HCEC 1CT (cell line): ENCODE measurements around the gene ABHD11.
"Not testable (repeated sequence)": the region's sequence is repeated elsewhere in the genome, so short reads cannot be mapped to it uniquely, and the experiment has no call there.

Source experiments
- DNase-seq: peaks from one replicate; pipeline ENCODE4 v3.0.0-alpha.2; 2017

The ABHD11 gene

DNA sequence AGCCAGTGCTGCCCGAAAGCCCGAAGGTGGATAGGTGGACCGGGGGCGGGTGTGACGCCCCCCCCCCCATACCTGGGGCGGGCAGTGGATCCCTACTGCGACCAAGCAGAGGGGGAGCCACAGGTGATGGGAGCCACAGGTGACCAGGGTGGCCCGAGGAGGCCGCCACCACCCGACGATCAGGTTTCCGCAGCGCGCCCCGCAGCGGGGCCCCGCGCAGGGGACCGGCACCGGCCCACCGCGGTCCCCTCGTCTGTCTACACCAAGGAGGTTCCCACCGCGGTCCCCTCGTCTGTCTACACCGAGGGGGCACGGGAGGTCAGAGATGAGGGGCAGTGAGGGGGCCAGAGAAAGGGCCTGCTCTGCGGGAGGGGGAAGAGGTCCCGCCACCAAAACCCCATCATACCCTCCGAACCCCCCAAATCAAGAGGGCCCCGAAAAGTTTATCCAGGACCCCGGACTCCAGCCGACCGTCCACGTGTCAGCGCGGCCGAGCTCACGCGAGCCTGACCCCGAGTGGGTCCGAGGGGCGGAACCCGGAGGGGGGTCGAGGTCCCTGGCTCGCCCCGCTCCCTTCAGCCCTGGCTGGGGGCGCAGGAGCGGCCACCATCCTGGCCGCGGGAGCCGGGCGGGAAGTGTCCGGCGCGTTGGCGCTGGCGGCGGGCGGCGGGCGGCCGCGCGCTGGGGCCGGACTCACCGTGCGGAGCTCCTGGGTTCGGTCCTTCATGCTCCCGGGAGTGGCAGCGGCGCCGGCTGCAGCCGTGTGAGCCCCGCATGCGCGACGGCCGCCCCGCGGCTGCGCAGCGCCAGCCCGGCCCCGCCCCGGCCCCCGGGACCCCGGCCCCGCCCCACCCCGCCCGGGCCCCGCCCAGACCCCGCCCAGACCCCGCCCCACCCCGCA is 19.4 kb downstream of the ABHD11 start, which contains the start of gene STX1A:
Gene STX1A, minus strand, starts transcription at position 765 of the 901 bp plus-strand sequence. Its CDS starts 38 bp downstream, at position 727.
- DNase-seq = peak; percentile 76

DNA sequence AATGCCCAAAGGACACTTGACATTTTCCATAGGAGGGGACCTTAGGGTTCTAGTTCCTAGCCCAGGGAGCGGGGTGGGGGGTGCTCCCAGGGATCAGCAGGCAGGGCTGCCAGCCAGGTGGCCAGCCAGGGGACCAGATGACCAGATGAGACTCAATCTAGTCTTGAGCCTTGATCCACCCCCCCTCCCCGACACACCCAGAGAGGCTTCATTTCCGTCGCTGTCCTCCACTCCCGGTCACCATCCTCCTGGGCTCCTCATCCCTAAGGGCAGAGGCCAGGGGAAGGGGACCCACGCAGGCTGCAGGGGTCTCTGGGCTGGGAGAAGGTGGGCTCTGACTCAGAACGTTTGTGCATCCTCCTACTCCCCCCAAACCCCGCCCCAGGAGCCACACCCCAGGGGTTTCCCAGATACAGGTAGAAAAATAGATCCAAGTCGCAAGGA is 20.1 kb downstream of the ABHD11 start:
- no peak for DNase-seq

GRCh38 chr7:73717991-73718405 is 20.6 kb downstream of the ABHD11 start:
- peak; percentile 91 for DNase-seq

GRCh38 chr7:73717025-73717807 is 21.4 kb downstream of the ABHD11 start:
- no peak for DNase-seq

DNA sequence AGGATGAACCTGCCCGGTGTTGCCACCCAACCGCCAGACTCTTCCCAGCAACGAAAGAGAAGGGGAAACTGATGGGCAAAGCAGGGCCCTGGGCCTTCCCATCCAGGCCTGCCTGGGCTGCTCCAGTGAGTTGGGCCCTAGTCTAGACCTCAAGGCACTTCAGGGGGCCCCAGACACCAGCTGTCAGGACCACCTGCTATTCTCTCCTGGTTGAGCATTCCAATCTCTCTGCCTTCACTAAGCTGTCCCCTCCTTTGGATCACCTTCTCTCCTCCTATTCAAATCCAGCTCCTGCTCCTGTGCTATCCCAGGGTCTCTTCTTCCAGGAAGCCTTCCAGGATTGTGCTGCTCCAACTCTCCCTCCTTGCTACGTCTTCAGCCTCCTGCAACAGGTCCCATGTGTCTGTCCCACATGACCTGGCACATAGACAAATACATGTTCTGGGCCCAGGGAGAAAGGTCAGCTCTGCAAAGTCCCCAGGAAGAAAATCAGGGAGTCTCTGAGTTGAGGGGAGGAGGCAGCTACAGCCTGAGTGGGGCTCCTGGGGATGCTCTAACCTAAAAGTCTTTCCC is 22.2 kb downstream of the ABHD11 start:
- DNase-seq = no peak

- DNase-seq = peak; percentile 97
Observed at GRCh38 chr7:73715648-73716317, 22.8 kb downstream of the ABHD11 start.

GRCh38 chr7:73713319-73713718 is 25.3 kb downstream of the ABHD11 start:
- DNase-seq = not testable (repeated sequence)

- DNase-seq = no peak
Observed at GRCh38 chr7:73712773-73713172, 25.8 kb downstream of the ABHD11 start.

- no peak for DNase-seq
Observed at GRCh38 chr7:73708961-73709549, 29.5 kb downstream of the ABHD11 start.

GRCh38 chr7:73707045-73707631 is 31.5 kb downstream of the ABHD11 start:
- no peak for DNase-seq

GRCh38 chr7:73706126-73707044 is 32.2 kb downstream of the ABHD11 start:
- no peak for DNase-seq

- DNase-seq = no peak
Observed at GRCh38 chr7:73705551-73705920, 33.1 kb downstream of the ABHD11 start.

GRCh38 chr7:73704640-73705550 is 33.7 kb downstream of the ABHD11 start:
- DNase-seq = no peak

DNA sequence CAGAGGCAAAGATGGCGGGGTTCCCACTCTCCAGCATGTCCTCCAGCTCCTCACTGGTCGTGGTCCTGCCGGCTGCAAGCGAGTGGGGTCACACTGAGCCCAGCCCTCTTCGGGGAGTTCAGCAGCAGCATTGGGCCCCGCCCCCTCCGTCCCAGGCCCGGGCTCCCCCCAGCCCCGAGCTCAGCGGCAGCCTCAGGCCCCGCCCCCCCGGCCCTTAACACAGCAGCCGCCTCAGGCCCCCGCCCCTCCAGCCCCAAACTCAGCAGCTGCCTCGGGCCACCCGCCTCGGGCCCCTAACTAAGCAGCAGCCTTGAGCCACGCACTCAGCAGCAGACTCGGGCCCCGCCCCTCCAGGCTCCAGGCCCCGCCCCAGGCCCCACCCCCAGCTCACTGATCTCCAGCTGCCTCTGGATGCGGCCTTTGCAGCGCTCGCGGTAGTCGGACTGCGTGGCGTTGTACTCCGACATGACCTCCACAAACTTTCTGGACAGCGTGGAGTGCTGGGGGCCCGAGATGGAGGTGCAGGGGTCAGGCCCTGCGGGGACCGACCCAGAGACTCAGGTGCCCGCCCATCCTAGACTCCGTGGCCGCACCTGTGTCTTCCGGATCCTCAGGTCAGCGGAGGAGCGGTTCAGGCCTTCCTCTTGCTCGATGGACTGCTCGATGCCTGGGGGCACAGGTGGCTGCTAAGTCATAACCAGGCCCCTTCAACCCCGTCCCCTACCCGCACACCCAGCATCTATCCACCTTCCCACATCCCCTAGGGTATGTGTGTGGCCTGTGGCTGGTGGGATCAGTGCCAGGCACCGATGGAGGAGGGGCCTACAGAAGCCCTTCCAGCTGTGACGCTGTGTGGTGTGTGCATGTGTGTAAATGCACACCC is 34.6 kb downstream of the ABHD11 start:
- DNase-seq = no peak

DNA sequence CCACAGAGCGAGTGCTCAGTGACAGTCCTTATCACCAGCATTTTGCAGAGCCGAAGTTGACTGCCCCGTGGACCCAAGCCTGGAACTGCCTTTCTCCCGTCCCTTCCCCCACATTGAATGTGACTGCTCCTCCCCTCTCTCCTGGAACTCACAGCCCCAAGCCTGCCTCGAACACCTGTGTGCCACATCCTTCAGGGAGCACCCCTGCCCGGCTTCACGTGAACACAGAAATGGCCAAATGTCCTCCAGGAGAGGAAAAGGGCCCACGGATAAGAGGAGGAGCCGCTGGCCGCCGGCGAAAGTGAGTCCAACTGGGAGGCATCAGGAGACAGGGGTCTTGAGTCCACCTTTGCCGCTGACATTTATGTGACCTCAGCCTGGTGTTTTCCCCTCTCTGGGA is 35.4 kb downstream of the ABHD11 start:
- no peak for DNase-seq

GRCh38 chr7:73702665-73703064 is 35.9 kb downstream of the ABHD11 start:
- DNase-seq = no peak

- no peak for DNase-seq
Observed at GRCh38 chr7:73702226-73702625, 36.4 kb downstream of the ABHD11 start.

GRCh38 chr7:73701357-73701995 is 37.1 kb downstream of the ABHD11 start:
- peak; percentile 28 for DNase-seq
